ENCODE measurements around the gene TBR1.

TBR1 gene

DNA sequence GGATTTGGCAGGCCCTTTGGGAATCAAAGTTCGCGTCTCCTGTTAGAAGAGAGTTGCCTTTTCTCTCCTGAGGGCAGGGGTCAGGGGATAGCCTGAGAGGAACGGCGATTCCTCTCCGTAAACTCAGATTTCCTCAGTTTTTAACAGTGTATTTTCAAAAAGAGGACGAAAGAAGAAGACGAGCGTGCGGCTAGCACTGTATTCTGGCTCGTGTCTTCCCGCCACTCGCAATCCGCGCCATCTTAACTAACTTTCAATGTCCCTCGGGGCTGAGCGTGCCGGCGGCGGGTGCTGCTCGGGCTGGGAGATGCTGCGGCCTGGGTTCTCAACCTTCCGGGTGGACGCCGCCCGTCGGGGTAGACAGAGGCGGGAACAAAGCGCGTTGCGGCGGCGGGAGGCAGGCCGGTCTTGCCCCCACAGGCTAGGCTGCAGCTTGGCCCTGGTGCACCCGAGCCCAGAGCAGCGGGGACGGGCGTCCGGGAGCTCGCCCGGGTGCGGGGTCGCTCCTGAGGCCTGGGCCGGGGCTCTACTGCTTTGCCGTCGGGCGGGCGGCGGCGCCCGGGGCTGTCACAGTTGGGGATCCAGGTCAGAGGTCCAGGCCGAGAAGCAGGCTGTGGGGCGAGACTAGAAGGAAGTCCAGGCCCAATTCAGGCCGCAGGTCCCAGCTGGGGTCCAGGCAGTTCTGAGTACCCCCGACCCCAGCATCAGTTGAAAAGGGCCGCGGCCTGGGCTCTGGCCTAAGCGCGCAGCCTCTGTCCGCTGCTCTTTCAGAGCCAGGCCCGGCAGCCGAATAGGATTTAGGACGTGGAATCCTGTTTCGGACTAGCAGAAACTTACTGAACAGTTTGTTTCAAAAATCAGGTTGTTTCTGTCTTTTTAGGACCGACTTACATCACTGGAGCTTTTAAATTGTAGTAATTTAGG lies 11.8 kb downstream of the TBR1 start:
- no peak for DNase-seq (ENCODE audit: low spot score)

DNA sequence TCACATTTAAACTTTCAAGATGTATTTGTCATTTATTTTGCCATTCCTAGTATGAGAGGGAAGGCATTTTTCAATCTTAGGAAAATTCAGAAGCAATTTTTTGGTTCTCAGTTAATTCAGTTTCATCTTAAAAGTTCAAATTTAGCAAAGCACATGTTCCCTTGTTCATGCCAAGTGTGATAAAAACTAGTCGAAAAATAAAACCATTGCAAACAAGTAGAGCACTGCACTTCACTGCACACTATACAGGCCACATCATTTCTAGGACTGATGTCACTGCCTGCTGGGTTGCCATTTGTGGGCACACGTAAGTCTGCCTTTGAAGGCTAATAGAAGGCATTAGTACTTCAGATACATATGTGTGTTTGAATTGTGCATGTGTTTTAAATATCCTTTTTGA lies 14.3 kb downstream of the TBR1 start:
- DNase-seq (ENCODE audit: low spot score) = no peak

DNA sequence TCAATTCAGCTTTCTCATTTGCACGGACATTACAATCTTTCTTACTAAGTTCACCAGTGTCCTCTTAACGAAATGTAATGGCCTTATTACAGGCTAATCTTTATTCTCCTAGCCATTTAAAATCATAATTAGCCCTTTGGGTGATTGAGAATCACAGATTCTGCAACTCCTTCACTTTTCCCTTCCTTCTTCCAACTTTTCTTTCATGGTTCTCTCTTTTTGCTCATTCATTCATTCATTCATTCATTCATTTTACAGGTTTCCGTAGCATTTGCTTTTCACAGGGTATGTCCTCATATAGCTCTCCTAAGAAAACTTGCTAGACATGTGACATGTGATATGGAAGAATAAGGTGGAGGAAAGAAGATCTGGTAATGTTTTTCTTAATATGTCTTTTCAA lies 16.0 kb downstream of the TBR1 start:
- DNase-seq (ENCODE audit: low spot score) = no peak

DNA sequence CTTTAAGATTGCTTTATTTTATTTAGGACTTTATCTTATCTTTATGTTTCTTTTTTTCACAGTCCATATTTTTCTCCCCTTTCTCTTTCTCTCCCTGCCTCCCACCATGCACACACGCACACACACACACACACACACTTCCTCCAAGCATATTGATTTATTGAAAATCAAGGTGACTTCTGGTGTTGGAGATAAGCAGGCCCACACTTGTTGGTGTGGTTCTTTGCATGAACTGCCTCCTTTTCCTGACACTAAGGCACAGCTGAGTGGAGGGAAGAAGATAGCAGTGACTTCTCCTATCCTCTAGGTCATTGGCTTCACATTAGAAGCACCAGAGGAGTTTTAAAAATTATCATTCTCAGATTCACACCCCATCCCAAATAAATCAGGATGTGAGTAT lies 18.0 kb downstream of the TBR1 start:
- DNase-seq (ENCODE audit: low spot score) = no peak

DNA sequence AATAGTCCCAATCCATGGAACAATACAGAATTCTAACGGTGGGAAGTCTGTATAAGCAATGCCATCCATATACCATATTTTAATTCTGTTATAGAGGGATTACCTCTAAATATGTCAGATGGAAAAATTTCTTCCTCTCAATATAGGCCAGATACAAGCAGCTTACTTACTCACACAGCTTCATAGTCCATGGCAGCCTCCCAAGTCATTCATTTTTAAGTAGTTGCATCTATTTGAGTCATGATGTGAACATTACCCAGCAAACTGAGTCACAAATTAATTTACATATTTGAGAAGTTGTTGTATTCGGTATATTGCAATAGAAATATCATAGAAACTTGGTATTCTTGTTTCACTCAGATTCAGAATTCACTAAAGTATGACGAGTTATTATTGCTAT lies 20.3 kb downstream of the TBR1 start:
- DNase-seq (ENCODE audit: low spot score) = no peak

DNA sequence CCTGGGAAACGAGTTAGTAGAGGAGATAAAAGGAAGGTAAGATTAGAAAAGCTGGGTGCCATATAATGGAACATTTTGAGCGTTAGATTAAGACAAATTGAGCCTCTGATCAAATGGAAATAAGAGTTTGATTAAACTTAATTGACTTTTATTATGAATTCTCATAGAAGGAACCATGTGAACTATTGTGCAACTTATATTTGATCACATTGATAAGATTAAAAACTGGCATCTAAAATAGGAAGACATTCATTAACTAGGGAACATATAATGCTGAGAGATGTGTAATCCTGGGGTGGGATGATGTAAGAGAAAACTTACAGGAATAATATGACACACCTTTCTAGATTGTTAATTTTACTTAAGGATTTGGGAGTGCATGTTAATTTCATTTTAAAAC lies 22.5 kb downstream of the TBR1 start:
- no peak for DNase-seq (ENCODE audit: low spot score)

DNA sequence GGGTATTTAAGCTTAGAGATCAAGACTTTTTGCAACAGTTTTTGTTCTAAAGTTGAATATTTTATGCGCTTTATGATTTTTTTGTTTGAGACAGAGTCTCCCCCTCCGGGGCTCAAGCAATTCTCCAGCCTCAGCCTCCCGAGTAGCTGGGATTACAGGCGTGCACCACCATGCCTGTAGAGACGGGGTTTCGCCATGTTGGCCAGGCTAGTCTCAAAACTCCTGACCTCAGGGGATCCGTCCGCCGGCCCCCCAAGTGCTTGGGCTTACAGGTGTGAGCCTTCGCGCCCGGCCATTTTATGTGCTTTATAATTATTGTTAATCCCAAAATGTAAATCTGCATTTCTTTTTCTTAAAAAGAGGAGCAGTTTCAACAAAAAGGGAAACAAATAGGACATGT lies 29.0 kb downstream of the TBR1 start:
- no peak for DNase-seq (ENCODE audit: low spot score)

DNA sequence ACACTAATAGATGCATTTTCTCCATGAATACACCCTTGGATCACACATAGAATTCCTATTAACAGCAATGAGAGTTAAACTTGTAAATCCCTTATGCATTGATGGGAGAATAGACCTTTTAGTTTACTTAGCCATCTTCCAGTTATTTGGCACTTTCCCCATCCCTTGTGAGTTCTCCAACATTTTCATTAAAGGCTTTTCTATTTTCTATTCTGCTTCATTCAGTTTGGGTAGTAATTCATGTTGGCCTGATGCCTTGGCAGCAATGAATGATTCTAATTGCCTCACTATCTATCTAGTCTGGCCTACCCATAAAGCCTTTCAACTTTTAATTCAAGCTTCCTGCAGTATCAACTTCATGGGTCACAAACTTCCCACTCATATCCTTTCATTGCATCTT lies 32.3 kb downstream of the TBR1 start:
- DNase-seq (ENCODE audit: low spot score) = no peak

DNA sequence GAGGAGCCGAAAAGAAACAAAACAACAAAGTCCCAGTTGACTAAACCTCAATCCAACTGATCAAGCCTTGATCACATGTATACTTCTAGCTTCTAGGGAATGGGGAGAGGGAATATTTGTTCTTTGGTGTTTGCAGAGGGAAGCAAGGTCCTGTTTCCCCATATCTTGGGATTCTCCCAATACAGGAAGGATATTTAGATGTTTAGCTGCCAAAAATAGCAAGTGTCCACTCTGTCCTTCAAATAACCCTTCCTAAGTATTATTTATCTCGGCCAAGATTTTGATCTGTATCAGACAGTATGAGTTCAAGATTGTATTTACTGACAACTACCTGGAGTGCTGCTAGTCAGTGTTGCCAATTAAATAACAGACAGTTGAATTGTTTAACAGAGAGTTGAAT lies 55.5 kb downstream of the TBR1 start:
- DNase-seq (ENCODE audit: low spot score) = no peak

DNA sequence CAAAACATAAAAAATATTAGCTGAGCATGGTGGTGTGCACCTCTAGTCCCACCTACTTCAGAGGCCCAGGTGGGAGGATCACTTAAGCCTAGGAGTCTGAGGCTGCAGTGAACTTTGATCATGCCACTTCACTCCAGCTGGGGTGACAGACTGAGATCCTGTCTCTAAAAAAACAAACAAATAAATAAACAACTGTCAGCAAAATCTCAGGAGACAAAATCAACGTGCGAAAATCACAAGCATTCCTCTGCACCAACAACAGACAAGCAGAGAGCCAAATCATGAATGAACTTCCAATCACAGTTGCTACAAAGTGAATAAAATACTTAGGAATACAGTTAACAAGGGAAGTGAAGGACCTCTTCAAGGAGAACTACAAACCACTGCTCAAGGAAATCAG lies 58.8 kb downstream of the TBR1 start:
- no peak for DNase-seq (ENCODE audit: low spot score)

Data from activated CD4-positive, alpha-beta T cell treated with anti-CD3 and anti-CD28 coated beads, Interleukin-2, Interleukin-4, amounts not matched to agents 100 ng/mL and 50 ng/mL, durations not matched to agents 16 hours and 8 hours (primary cell).